AG20443 (cell line): Measurements from ENCODE around the gene E2F3.

Experiments
- DNase-seq: peaks from one replicate; pipeline ENCODE4 v3.0.0; 2012; ENCODE audit warnings: low spot score, mixed read lengths

E2F3 gene

DNA sequence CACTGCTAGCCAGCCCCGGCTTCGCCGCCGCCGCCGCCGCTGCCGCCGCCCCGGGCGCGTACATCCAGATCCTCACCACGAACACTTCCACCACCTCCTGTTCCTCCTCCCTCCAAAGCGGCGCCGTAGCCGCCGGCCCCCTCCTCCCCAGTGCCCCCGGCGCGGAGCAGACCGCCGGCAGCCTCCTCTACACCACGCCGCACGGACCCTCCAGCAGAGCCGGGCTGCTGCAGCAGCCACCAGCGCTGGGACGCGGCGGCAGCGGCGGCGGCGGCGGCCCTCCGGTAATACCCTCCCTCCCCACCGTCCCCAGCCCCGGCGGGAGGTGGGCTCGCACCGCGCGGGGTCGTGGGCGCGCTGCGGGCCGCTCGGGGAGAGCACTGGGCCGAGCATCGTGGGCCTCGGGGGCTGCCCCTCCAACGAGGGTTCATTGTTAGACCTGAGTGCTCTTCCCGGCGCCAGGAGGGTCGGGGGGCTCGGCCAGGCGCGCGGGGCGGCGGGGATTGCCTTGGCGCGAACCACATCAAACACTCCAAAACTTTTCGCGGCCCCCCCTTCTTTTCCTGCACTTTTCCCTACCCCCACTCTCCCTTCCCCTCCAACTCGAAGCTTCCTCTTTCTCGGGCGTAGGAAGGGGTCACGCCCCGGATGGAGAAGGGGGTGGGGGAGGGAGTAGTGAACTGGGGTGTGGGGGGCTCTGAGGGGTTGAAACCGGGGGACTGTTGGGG, 827 bp downstream of the E2F3 start:
- peak; percentile 34 for DNase-seq

DNA sequence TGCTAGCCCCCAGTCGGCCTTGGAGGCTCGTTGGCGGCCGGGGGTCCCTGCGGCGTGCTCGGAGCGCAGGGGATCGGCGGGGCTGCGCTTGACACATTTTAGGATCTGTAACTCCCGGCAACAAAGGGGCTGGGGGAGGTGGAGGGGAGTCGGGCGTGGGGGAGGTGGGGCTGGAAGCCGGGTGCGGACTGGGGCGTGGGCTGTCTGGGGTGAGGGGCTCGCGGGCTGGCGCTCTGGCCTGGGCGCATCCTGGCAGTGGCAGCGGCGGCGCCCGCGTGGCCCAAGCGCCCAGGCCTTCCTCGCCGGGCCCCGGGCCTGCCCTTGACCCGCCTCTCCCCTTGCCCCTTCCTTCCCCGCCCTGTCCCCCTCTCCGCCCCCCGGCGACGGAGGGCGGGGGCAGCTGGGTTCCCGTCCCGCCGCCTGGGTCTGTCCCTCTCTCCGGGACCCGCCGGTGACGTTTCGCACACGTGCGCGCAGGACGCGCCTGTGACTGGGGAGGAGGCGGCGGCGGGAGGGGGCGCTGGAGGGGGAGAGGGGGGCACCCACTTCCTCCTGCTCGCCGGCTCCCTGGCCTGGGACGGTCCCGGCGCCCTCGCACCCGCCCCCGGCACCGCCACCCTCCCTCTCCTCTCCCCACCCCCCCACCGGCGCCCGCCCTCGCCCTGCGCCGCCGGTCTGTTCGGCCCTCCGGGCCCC, 1.5 kb downstream of the E2F3 start:
- DNase-seq = peak; percentile 86

- no peak for DNase-seq
Observed at GRCh38 chr6:20403766-20404640, 2.3 kb downstream of the E2F3 start.

DNA sequence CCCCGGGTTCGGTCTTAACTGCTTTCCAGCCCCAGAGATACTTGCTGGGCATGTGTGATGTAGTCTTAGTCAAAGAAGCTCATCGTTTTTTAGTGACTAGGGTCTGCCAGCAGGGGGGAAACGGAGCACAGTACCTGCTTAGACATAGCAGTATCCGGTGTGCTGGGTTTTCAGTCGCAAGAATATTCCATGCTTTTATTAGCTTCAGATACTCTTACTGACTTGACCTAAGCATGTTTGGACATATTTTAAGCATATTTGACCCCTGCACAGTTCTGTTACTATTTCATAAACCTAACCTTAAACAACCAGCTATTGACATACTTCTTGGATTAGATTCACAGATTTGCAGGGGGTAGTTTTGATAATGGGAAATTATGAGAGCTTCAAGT, 3.0 kb downstream of the E2F3 start:
- DNase-seq = peak; percentile 49

GRCh38 chr6:20408851-20409250, 7.2 kb downstream of the E2F3 start:
- no peak for DNase-seq

- no peak for DNase-seq
Observed at GRCh38 chr6:20409427-20409971, 7.8 kb downstream of the E2F3 start.

GRCh38 chr6:20411544-20411943, 9.9 kb downstream of the E2F3 start:
- no peak for DNase-seq

- no peak for DNase-seq
Observed at GRCh38 chr6:20411953-20412681, 10.4 kb downstream of the E2F3 start.

DNA sequence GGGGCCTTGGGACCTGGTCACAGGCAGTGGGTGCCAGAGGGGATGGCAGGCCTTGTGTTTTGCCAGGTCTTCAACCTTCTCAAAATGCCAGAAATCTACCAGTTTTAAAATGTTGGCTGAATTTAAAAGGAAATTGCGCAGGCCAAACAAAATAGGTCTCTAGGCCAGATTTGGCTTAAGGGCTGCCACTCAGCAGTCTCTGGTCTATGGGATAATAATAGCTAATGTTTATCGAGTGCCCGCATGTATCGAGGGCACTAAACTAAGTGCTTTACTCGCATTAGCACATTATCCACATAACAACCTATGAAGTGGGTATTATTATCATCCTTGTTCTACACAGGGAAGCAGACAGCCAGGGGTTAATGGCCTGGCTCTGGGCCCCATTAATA, 11.0 kb downstream of the E2F3 start:
- DNase-seq = no peak

- no peak for DNase-seq
Observed at GRCh38 chr6:20413826-20414225, 12.1 kb downstream of the E2F3 start.

DNA sequence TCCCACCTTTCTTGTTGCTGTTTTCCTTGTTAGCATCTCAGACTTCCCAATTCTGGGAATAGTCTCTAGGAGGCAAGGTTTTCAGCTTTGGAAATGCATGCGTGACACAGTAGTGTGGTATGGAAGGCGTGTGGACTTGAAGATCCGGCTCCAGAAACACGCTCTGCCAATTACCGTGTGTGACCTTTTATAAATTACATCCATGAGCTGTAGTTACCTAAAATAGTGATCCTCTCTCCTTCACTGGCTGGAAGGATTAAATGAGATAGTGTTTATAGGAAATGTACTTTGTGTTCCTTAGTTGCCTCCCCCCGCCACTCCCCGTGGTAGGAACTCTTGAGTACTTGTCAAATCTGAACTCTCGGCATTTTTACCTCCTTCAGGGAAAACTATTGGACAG, 13.0 kb downstream of the E2F3 start:
- DNase-seq = no peak

GRCh38 chr6:20415304-20415703, 13.6 kb downstream of the E2F3 start:
- DNase-seq = no peak

GRCh38 chr6:20415712-20416454, 14.2 kb downstream of the E2F3 start:
- no peak for DNase-seq

- no peak for DNase-seq
Observed at GRCh38 chr6:20416567-20417345, 15.1 kb downstream of the E2F3 start.

GRCh38 chr6:20417819-20418218, 16.1 kb downstream of the E2F3 start:
- no peak for DNase-seq

GRCh38 chr6:20426177-20427082, 24.8 kb downstream of the E2F3 start:
- DNase-seq = no peak

GRCh38 chr6:20427856-20428255, 26.2 kb downstream of the E2F3 start:
- DNase-seq = no peak

GRCh38 chr6:20432692-20433091, 31.0 kb downstream of the E2F3 start:
- no peak for DNase-seq

- no peak for DNase-seq
Observed at GRCh38 chr6:20433321-20433720, 31.6 kb downstream of the E2F3 start.
